Neural cell (in vitro differentiated cells): ENCODE results near the gene ZNF214. TPM values are rescaled to one million over a fixed set of nuclear protein-coding genes. Genes with fewer than 3 reads are reported as not detected.
A peak's percentile ranks its signal among the peaks of the same experiment; 100 is the strongest.

Experiments
- H2AFZ ChIP-seq: fragments of 200-600, 300-800 bp; sonication (generic), shearing (Covaris generic); 2 replicates; pipeline ENCODE4 v1.6.0; 2014; ENCODE audit warnings: low read depth, mild to moderate bottlenecking, antibody characterized with exemption, low read length, moderate library complexity
- H3F3A ChIP-seq: fragments of 200-600 bp; shearing (Covaris generic); 2 replicates; pipeline ENCODE4 v1.6.1; 2016; ENCODE audit warnings: mild to moderate bottlenecking, moderate library complexity, mixed read lengths, antibody characterized with exemption, low read length; ENCODE audit not compliant: insufficient read depth, poor library complexity, severe bottlenecking
- H3K27ac ChIP-seq: fragments of 200-600, 300-800 bp; sonication (generic), shearing (Covaris generic); 2 replicates; pipeline ENCODE4 v1.5.1; 2014; ENCODE audit warnings: mild to moderate bottlenecking, low read length, moderate library complexity
- H3K27me3 ChIP-seq: fragments of 300-800, 200-600 bp; sonication (generic), shearing (Covaris generic); 2 replicates; pipeline ENCODE4 v1.6.0; 2014; ENCODE audit warnings: mild to moderate bottlenecking, low read depth, low read length, moderate library complexity; ENCODE audit not compliant: insufficient read depth
- H3K36me3 ChIP-seq: fragments of 300-800, 200-600 bp; sonication (generic), shearing (Covaris generic); 2 replicates; pipeline ENCODE4 v1.5.1; 2014; ENCODE audit warnings: mild to moderate bottlenecking, antibody characterized with exemption, low read length, moderate library complexity; ENCODE audit not compliant: insufficient read depth
- H3K4me2 ChIP-seq: fragments of 300-800, 200-600 bp; sonication (generic), shearing (Covaris generic); 2 replicates; pipeline ENCODE4 v1.6.0; 2014; ENCODE audit warnings: mild to moderate bottlenecking, low read length
- H3K4me3 ChIP-seq: fragments of 300-800, 200-600 bp; sonication (generic), shearing (Covaris generic); 2 replicates; pipeline ENCODE4 v1.5.1; 2014; ENCODE audit warnings: mild to moderate bottlenecking, low read length, moderate library complexity
- H3K79me2 ChIP-seq: fragments of 200-600 bp; shearing (Covaris generic); replicated peaks from 2 replicates; pipeline ENCODE4 v1.6.0; 2014; ENCODE audit warnings: mild to moderate bottlenecking, low read length, moderate library complexity; ENCODE audit not compliant: insufficient read depth
- H3K9ac ChIP-seq: fragments of 300-800, 200-600 bp; sonication (generic), shearing (Covaris generic); 2 replicates; pipeline ENCODE4 v1.6.1; 2016; ENCODE audit warnings: mild to moderate bottlenecking, low read length, mixed read lengths
- H3K9me2 ChIP-seq: fragments of 200-600 bp; shearing (Covaris generic); 2 replicates; pipeline ENCODE4 v1.6.1; 2016; ENCODE audit warnings: mild to moderate bottlenecking, low read length, mixed read lengths; ENCODE audit not compliant: insufficient read depth
- H3K9me3 ChIP-seq: fragments of 200-600, 300-800 bp; sonication (generic), shearing (Covaris generic); 2 replicates; pipeline ENCODE4 v1.6.1; 2016; ENCODE audit warnings: mild to moderate bottlenecking, mixed run types, low read length, moderate library complexity, mixed read lengths
- H4K20me1 ChIP-seq: fragments of 200-600 bp; shearing (Covaris generic); 2 replicates; pipeline ENCODE4 v1.6.1; 2016; ENCODE audit warnings: mild to moderate bottlenecking, mixed run types; ENCODE audit not compliant: insufficient read depth
- CTCF ChIP-seq: fragments of 450-650 bp; IDR thresholded peaks from 2 replicates; pipeline ENCODE4 v1.5.1; 2014; ENCODE audit warnings: antibody characterized with exemption, mild to moderate bottlenecking, moderate library complexity; ENCODE audit not compliant: poor library complexity, severe bottlenecking
- EP300 ChIP-seq: fragments of 450-650 bp; conservative IDR thresholded peaks from 2 replicates; pipeline ENCODE4 v1.6.1; 2014; ENCODE audit warnings: antibody characterized with exemption, mild to moderate bottlenecking, moderate library complexity; ENCODE audit not compliant: poor library complexity, severe bottlenecking
- EZH2 ChIP-seq: fragments of 200-600, 300-800 bp; shearing (Covaris generic), sonication (generic); IDR thresholded peaks from 2 replicates; pipeline ENCODE4 v1.6.1; 2014; ENCODE audit warnings: antibody characterized with exemption, low read length, borderline replicate concordance, mild to moderate bottlenecking; ENCODE audit not compliant: insufficient read depth, poor library complexity, severe bottlenecking
- MXI1 ChIP-seq: fragments of 450-650 bp; conservative IDR thresholded peaks from 2 replicates; pipeline ENCODE4 v1.6.1; 2014; ENCODE audit warnings: antibody characterized with exemption, mild to moderate bottlenecking; ENCODE audit not compliant: poor library complexity, severe bottlenecking
- POLR2AphosphoS5 ChIP-seq: IDR thresholded peaks from 2 replicates; pipeline ENCODE4 v1.6.1; 2012
- RAD21 ChIP-seq: fragments of 450-650 bp; conservative IDR thresholded peaks from 2 replicates; pipeline ENCODE4 v1.6.1; 2014; ENCODE audit warnings: antibody characterized with exemption, mild to moderate bottlenecking, moderate library complexity
- REST ChIP-seq: IDR thresholded peaks from 2 replicates; pipeline ENCODE4 v1.6.1; 2012; ENCODE audit warnings: borderline replicate concordance
- SMC3 ChIP-seq: fragments of 450-650 bp; conservative IDR thresholded peaks from 2 replicates; pipeline ENCODE4 v1.6.1; 2014; ENCODE audit warnings: antibody characterized with exemption, mild to moderate bottlenecking, moderate library complexity; ENCODE audit not compliant: poor library complexity
- TAF1 ChIP-seq: IDR thresholded peaks from 2 replicates; pipeline ENCODE4 v1.6.1; 2012; ENCODE audit warnings: low read depth
- polyA plus RNA-seq: library from polyadenylated mRNA; depleted of rRNA; stranded (reverse); fragments of >200 nt; gene quantifications from 2 replicates; pipeline ENCODE4 v1.2.3, GENCODE V29; 2014

Gene ZNF214
- polyA plus RNA-seq, 1 donor from 2014 or later = 6.9 TPM

DNA sequence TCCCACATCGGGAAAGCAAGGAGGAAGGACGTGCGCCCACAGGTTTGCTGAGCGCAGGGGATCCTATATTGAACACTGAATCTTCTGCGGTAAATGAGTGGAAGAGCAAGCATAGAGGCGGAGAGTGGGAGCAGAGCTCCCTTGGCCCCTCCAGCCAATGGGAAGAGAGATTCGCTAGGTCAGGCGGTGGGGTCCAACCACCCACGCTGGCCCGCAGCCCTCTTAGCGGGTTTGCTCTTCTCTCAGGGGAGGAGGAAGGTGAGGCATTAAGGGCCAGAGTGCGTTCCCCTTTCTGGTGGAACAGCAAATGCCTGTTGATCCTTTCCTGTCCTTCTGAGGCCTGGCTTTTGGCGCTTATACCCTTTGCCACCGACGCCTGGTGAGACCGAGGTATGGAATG lies 10.7 kb upstream of the ZNF214 start:
- no peak overlapping the region for H3K4me3 ChIP-seq
- H3F3A ChIP-seq = no peaks in the 10 kb centered on the region
- TF ChIP-seq RAD21 (no peak), TAF1 (no peak)
- no peaks in the 10 kb centered on the region for H3K36me3 ChIP-seq
- H3K9me3 ChIP-seq = no peaks in the 10 kb centered on the region
- no peaks in the 10 kb centered on the region for H3K27me3 ChIP-seq
- no peaks in the 10 kb centered on the region for H3K79me2 ChIP-seq
- H4K20me1 ChIP-seq = no peaks in the 10 kb centered on the region
- H2AFZ ChIP-seq = no peak overlapping the region
- H3K9me2 ChIP-seq = no peaks in the 10 kb centered on the region
- no peak overlapping the region for H3K4me2 ChIP-seq
- H3K27ac ChIP-seq = no peak overlapping the region
- H3K9ac ChIP-seq = no peak overlapping the region

DNA sequence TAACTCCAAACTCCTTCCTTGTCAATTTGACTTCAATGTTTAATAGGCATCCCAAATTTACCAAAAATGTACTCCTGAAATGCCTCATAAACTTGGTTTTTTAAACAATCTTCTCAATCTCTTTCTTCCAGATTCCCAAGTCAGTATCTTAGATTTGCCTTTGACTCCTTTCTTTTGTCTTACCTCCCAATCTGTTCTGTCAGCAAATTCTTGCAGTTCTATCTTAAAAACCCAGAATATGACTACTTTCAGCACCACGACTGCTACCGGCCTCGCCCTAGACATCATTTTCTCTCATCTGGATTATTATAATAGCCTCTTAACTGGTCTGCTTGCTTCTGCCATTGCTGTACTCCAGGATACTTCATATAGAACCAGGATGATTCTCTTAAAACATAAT lies 8.0 kb upstream of the ZNF214 start:
- Histone ChIP-seq H3K36me3 (no peaks in the 10 kb centered on the region), H4K20me1 (no peaks in the 10 kb centered on the region)
- no peak for TF ChIP-seq MXI1
- TF ChIP-seq POLR2AphosphoS5 = no peak
- no peak for TF ChIP-seq REST
- TF ChIP-seq CTCF = no peak
- TF ChIP-seq SMC3 = no peak
- TF ChIP-seq RAD21 = no peak
- TF ChIP-seq EZH2 = no peak
- TF ChIP-seq EP300 = no peak
- TF ChIP-seq TAF1 = no peak

DNA sequence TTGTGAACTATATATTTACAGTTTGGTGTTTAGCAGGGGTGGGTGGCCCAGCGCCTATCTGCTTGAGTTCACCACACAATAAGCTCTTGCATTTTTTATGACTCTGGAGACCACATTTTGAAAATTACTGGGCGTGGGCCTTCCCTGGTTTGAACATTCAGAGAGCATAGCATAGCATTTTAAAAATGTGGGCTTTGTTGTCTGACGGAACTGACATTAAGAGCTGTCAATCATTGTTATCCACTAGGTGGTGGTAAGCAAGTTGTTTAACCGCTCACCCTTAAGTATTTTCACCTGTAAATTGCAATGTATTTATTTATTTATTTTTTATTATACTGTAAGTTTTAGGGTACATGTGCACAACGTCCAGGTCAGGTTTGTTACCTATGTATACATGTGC lies 1.2 kb upstream of the ZNF214 start:
- Histone ChIP-seq H3K9ac (no peak overlapping the region), H3K4me2 (peak overlapping the region; percentile 62), H4K20me1 (no peaks in the 10 kb centered on the region), H3K36me3 (no peaks in the 10 kb centered on the region), H3K79me2 (peaks cover 4% of the 10 kb centered on the region), H3K9me3 (no peaks in the 10 kb centered on the region), H3K4me3 (peak overlapping the region; percentile 76), H2AFZ (no peak overlapping the region), H3K27me3 (no peaks in the 10 kb centered on the region), H3F3A (no peaks in the 10 kb centered on the region), H3K27ac (no peak overlapping the region), H3K9me2 (no peaks in the 10 kb centered on the region)
- TF ChIP-seq POLR2AphosphoS5 (no peak), REST (no peak), RAD21 (no peak), CTCF (no peak), EZH2 (no peak)

More for the DNA sequence above, 8.0 kb upstream of the ZNF214 start:
- Histone ChIP-seq H3K27ac (no peak overlapping the region), H3K9me2 (no peaks in the 10 kb centered on the region), H2AFZ (no peak overlapping the region), H3F3A (no peaks in the 10 kb centered on the region), H3K27me3 (no peaks in the 10 kb centered on the region), H3K4me2 (no peak overlapping the region), H3K4me3 (no peak overlapping the region), H3K79me2 (no peaks in the 10 kb centered on the region), H3K9ac (no peak overlapping the region), H3K9me3 (no peaks in the 10 kb centered on the region)
